ENCODE measurements around the gene SLF2. TPM values are rescaled to one million over a fixed set of nuclear protein-coding genes. Genes with fewer than 3 reads are reported as not detected.

The SLF2 gene, protein sequence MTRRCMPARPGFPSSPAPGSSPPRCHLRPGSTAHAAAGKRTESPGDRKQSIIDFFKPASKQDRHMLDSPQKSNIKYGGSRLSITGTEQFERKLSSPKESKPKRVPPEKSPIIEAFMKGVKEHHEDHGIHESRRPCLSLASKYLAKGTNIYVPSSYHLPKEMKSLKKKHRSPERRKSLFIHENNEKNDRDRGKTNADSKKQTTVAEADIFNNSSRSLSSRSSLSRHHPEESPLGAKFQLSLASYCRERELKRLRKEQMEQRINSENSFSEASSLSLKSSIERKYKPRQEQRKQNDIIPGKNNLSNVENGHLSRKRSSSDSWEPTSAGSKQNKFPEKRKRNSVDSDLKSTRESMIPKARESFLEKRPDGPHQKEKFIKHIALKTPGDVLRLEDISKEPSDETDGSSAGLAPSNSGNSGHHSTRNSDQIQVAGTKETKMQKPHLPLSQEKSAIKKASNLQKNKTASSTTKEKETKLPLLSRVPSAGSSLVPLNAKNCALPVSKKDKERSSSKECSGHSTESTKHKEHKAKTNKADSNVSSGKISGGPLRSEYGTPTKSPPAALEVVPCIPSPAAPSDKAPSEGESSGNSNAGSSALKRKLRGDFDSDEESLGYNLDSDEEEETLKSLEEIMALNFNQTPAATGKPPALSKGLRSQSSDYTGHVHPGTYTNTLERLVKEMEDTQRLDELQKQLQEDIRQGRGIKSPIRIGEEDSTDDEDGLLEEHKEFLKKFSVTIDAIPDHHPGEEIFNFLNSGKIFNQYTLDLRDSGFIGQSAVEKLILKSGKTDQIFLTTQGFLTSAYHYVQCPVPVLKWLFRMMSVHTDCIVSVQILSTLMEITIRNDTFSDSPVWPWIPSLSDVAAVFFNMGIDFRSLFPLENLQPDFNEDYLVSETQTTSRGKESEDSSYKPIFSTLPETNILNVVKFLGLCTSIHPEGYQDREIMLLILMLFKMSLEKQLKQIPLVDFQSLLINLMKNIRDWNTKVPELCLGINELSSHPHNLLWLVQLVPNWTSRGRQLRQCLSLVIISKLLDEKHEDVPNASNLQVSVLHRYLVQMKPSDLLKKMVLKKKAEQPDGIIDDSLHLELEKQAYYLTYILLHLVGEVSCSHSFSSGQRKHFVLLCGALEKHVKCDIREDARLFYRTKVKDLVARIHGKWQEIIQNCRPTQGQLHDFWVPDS
- 8.3 to 12.7 TPM (median 10.8 TPM) in 5 replicates for total RNA-seq (2022; extraction: Qiagen RNA extraction; ENCODE audit: low read depth)

DNA sequence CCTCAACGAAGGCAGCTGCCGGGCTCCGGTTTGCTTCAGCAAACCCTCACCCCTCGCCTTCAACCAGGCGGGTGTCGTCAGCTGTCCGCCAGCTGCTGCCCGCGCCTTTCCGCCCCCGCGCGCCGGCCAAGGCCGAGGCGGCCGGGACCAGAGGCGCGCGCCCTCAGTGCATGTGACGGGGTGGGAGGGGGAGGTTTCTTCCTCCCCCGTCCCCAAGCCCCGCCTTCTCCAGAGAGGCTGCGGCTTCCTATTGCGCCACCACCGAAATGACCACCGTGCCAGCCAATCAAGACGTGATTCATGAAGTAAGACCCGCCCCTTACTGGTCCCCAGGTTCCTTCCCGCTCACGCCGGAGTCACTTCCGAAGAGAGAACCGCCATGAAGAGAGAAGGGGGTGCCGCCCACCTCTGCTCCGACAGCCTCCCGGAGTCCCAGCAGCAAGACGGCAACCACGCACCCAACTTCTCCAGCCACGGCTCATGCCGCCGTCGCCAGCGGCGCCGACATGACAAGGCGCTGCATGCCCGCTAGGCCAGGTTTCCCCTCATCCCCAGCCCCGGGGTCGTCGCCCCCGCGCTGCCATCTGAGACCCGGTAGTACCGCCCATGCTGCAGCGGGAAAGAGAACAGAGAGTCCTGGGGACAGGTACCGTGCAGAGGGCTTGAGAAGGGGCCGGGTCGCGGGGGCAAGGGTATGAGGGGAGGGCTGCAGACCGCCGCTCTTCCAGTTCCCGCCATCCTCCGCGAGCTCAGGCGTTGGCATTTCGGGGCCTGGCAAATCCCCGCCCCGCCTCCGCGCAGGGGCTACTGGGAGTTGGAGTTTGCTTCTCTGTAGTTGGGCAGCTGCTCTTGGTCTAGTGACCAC, at the start of gene SLF2:
TSS of gene SLF2 (plus strand) at position 359 of the 865 bp plus-strand sequence. CDS start at position 507, 148 bp downstream.

DNA sequence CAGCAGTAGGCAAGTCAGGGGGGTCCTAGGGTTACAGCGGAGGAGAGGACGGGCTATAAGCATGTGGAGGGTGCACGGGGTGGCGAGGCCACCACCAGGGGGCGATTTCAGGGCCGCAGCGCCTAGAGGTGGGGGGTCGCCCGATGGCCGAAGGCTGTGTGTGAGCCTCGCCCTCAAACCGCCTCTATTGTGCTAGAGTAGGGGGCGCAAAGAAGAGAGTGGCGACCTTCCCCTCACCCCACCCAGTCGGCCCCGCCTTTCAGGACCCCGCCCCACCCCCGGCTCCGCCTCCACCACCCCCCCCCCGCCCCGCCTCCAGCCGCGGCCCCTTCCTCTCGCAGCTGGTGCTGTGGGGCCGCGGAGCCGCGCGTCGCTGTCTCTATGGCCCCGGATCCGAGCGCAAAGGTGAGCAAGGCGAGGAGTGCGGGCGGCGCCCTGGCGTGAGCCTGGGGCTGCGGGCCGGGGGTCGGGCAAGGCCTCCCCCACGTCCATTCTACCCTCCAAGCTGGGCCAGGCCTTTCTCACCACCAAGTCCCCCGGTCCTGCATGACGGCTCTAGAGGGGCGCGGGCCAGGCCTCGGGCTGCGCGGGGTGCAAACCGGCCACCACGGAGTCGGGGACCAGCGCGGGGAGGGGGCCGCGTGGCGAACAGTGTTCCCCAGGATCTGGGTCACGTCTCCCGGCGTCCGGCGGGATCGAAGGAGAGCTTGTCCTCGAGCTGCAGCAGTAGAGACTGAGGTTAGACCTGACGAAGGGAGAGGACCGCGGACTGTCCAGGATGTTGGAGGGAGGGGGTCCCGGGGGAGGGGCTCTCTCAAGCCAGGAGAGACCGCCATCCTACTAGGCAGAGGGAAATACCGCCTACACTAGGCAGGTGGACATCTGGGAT, 56.7 kb downstream of the SLF2 start, which contains the start of gene SEMA4G:
TSS of gene SEMA4G (plus strand) at position 318 of the 889 bp plus-strand sequence. CDS start 3,409 bp downstream, outside the sequence.

DNA sequence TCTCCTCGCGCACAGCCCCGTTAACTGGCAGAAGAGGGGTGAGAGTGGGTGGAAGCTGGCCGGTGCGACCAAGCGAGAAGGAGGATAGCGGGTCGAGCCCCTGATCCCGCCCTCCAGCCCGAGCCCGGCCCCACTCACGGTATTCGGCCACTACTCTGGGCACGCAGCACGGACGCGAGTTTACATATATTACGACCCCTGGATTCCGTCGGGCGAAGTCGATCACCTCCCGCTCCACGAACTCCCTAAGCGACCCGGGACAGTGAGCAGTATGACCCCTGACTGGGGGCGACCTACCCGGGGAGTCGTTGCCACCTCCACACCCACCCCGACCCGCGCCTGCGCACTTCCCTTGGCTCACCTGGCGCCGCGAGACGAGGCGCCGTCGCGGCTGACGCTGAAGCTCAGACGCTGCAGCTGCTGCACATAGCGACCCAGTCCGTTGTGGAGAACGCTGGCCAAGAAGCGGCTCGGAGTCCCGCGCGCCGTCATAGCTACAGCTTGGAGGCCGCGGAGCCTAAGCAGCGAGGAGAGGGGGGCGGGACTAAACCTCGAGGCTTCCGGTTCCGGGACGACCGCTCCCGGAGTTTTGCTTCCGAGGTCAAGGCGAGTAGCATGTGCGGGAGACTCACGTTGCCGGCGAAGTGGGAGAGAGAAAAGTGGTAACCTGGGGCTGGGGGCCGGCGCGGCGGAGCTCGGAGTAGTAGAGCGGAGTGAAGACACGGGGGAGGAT, 74.4 kb downstream of the SLF2 start, which contains the start of the genes MRPL43 and TWNK:
TSS of gene MRPL43 (minus strand) at position 546 of the 733 bp plus-strand sequence. CDS start at position 492, 54 bp downstream.
TSS of gene TWNK (plus strand) at position 592 of the 733 bp plus-strand sequence. CDS start 668 bp downstream, outside the sequence.

DNA sequence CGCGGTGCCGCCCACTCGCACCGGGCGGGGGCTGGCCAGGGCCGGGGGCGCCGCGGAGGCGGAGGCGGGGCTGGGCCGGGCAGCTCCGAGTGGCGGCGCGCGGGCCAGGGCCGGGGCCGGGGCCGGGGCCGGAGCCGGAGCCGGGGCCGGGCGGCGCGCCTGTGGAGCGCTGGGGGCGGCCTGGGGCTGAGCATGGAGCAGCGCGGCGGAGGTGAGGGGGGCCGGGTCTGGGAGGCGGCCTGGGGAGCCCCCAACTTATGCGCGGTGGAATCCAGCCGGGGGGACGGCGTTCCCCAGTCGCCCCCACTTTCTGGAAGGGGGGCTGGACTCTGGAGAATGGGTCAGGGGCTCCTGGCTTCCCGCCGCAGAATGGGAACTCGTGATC, 87.0 kb downstream of the SLF2 start, which contains the start of gene LZTS2:
TSS of gene LZTS2 (plus strand) at position 67 of the 385 bp plus-strand sequence. CDS start 2,731 bp downstream, outside the sequence.

Other genes starting within 250 kb of the SLF2 start
- 0.13 to 0.32 TPM (median 0.21 TPM) in 5 replicates for gene PAX2, start 167.4 kb upstream of the SLF2 start, total RNA-seq (2022; extraction: Qiagen RNA extraction; ENCODE audit: low read depth)
- 7.2 to 10.3 TPM (median 9.2 TPM) in 5 replicates for gene SEMA4G, start 56.5 kb downstream of the SLF2 start, total RNA-seq (2022; extraction: Qiagen RNA extraction; ENCODE audit: low read depth)
- gene MRPL43, start 74.5 kb downstream of the SLF2 start, total RNA-seq (2022; extraction: Qiagen RNA extraction; ENCODE audit: low read depth): 86.9 to 102 TPM (median 95.6 TPM) in 5 replicates
- 42.6 to 55.5 TPM (median 45.8 TPM) in 5 replicates for gene TWNK, start 74.6 kb downstream of the SLF2 start, total RNA-seq (2022; extraction: Qiagen RNA extraction; ENCODE audit: low read depth)
- gene LZTS2, start 86.8 kb downstream of the SLF2 start, total RNA-seq (2022; extraction: Qiagen RNA extraction; ENCODE audit: low read depth): 33.8 to 44.5 TPM (median 40.3 TPM) in 5 replicates
- gene PDZD7, start 118.2 kb downstream of the SLF2 start, total RNA-seq (2022; extraction: Qiagen RNA extraction; ENCODE audit: low read depth): 0.57 to 0.97 TPM (median 0.87 TPM) in 5 replicates
- 42.0 to 46.8 TPM (median 43.4 TPM) in 5 replicates for gene SFXN3, start 118.3 kb downstream of the SLF2 start, total RNA-seq (2022; extraction: Qiagen RNA extraction; ENCODE audit: low read depth)
- 2.2 to 3.2 TPM (median 2.8 TPM) in 5 replicates for gene KAZALD1, start 149.0 kb downstream of the SLF2 start, total RNA-seq (2022; extraction: Qiagen RNA extraction; ENCODE audit: low read depth)
- 0.05 TPM in 1 of 5 replicates, not detected in the others for gene TLX1, start 218.3 kb downstream of the SLF2 start, total RNA-seq (2022; extraction: Qiagen RNA extraction; ENCODE audit: low read depth)

Measured in A549 treated with DMSO at 1 μM for 4 hours (cell line).